A673 (cell line): Measurements from ENCODE around the gene GNAZ. TPM values are rescaled to one million over a fixed set of nuclear protein-coding genes. Genes with fewer than 3 reads are reported as not detected.

Experiments used
- BruUV-seq: library from RNA; stranded (reverse); fragments of 400-500 nt; replicated peaks from 2 replicates; lab custom pipeline; 2021; lab: Mats Ljungman, UMichigan
- CTCF ChIA-PET: fragments of 300-600 bp; sonication (Branson Sonifier 250); formaldehyde crosslinking; loops from one replicate; lab custom pipeline; 2022; ENCODE audit warnings: antibody characterized with exemption; lab: Charles Lee
- POLR2A ChIA-PET: fragments of 300-600 bp; sonication (Branson Sonifier 250); formaldehyde crosslinking; loops from one replicate; lab custom pipeline; 2022; ENCODE audit warnings: antibody characterized with exemption; ENCODE audit not compliant: low non-redundant PET; lab: Charles Lee
- DNase-seq: peaks from one replicate; pipeline ENCODE4 v3.0.0-alpha.2; 2015; ENCODE audit warnings: low spot score
- H3K27ac ChIP-seq: fragments of 200-600 bp; sonication (generic); 2 replicates; pipeline ENCODE4 v1.5.1; 2016; ENCODE audit warnings: mixed run types, low read depth, mild to moderate bottlenecking, mixed read lengths, antibody characterized with exemption, low read length; ENCODE audit not compliant: poor library complexity, severe bottlenecking
- H3K27me3 ChIP-seq: fragments of 200-600 bp; sonication (generic); replicated peaks from 2 replicates; pipeline ENCODE4 v1.6.1; 2017; ENCODE audit warnings: mixed run types, low read depth, mild to moderate bottlenecking, mixed read lengths, antibody characterized with exemption, low read length; ENCODE audit not compliant: insufficient read depth, poor library complexity
- H3K36me3 ChIP-seq: fragments of 200-600 bp; sonication (generic); 2 replicates; pipeline ENCODE4 v1.6.1; 2016; ENCODE audit warnings: mixed run types, mild to moderate bottlenecking, mixed read lengths, antibody characterized with exemption, low read length; ENCODE audit not compliant: insufficient read depth, poor library complexity, severe bottlenecking
- H3K4me1 ChIP-seq: fragments of 200-600 bp; sonication (generic); 2 replicates; pipeline ENCODE4 v1.6.1; 2017; ENCODE audit warnings: mixed run types, mild to moderate bottlenecking, mixed read lengths, antibody characterized with exemption, low read length; ENCODE audit not compliant: insufficient read depth, poor library complexity, severe bottlenecking
- H3K4me3 ChIP-seq: fragments of 200-600 bp; sonication (generic); 2 replicates; pipeline ENCODE4 v1.5.1; 2016; ENCODE audit warnings: low read depth, mixed run types, mild to moderate bottlenecking, mixed read lengths, low read length; ENCODE audit not compliant: poor library complexity, severe bottlenecking
- H3K9me3 ChIP-seq: fragments of 200-600 bp; sonication (generic); 2 replicates; pipeline ENCODE4 v1.6.1; 2016; ENCODE audit warnings: mixed run types, low read depth, mild to moderate bottlenecking, mixed read lengths, antibody characterized with exemption, low read length; ENCODE audit not compliant: poor library complexity, severe bottlenecking
- CTCF ChIP-seq: fragments of 300-800, 200-600 bp; sonication (generic); conservative IDR thresholded peaks from 2 replicates; pipeline ENCODE4 v1.5.1; 2017; ENCODE audit warnings: low read depth, mild to moderate bottlenecking, antibody characterized with exemption, low read length, moderate library complexity, mixed read lengths
- EZH2 ChIP-seq: fragments of 200-600 bp; sonication (generic); IDR thresholded peaks from 2 replicates; pipeline ENCODE4 v1.6.1; 2017; ENCODE audit warnings: borderline replicate concordance, low read depth, mild to moderate bottlenecking, mixed read lengths, antibody characterized with exemption, low read length; ENCODE audit not compliant: poor library complexity, severe bottlenecking
- intact Hi-C: fragments of 100-400 bp; cut with micrococcal nuclease; formaldehyde crosslinking; loops from one replicate; pipeline ENCODE4 v1.10.0; 2022; ENCODE audit not compliant: unreplicated experiment
- total RNA-seq: library from RNA; stranded (reverse); gene quantifications from 2 replicates; pipeline ENCODE4 v1.2.3, GENCODE V29; 2021

The GNAZ gene
- total RNA-seq, 1 experiment from 2014 or later, result 5.1 TPM

DNA sequence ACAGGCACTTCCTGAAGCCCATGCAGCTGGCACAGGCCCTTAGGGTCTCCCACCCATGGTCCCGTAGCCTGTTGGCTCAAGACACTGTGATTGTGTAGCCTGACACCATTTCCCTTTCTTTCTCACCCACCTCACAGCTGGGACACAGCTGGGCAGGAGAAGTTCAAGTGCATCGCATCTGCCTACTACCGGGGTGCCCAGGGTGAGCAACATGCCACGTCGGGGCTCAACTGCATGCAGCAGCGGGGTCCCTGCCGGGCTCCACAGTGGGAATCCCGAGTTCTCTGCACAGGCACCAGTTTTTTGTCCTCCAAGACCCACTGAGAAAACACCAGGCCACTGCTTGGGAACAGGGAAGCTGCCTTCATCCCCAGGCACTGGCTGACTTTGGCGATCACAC, 85.5 kb downstream of the GNAZ start:
- ChIA-PET POLR2A (no interaction called here), CTCF (no interaction called here)
- H3K4me3 ChIP-seq, result no peak overlapping the region
- no peak for DNase-seq
- H3K27ac ChIP-seq, result no peak overlapping the region
- TF ChIP-seq EZH2 (no peak), CTCF (no peak)
- no TSS peak for BruUV-seq
- H3K27me3 ChIP-seq, result no peaks in the 10 kb centered on the region
- no peaks in the 10 kb centered on the region for H3K4me1 ChIP-seq
- no peaks in the 10 kb centered on the region for H3K36me3 ChIP-seq
- H3K9me3 ChIP-seq, result no peaks in the 10 kb centered on the region
- intact Hi-C loops, result no loop called here

DNA sequence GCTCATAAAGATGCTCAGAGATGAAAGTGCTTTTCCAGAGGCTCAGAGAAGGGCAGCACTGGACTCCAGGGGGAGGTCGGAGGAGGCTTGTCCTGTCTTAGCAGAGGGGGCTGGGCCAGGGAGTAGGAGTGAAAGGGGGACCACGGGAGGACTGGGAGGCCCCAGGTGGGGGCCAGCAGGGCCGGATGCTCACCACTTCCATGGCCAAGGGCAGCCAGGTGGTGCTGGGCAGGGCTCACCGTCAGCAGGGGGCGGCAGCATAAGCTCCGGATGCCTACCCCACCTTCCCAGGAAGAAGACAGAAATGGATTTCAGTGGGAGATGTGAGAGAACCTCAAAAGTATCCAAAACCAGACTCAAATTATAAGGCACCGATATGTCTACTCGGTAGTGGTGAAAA, 86.0 kb downstream of the GNAZ start:
- no peak for DNase-seq
- Histone ChIP-seq H3K4me3 (no peak overlapping the region), H3K4me1 (no peaks in the 10 kb centered on the region), H3K9me3 (no peaks in the 10 kb centered on the region), H3K27me3 (no peaks in the 10 kb centered on the region), H3K36me3 (no peaks in the 10 kb centered on the region), H3K27ac (no peak overlapping the region)
- ChIA-PET CTCF (no interaction called here), POLR2A (interaction anchor here (0.6 kb wide), 1 partner anchor 14 kb away, joined by 3 read pairs; no protein-coding TSS in a partner anchor)
- TF ChIP-seq CTCF (no peak), EZH2 (no peak)
- intact Hi-C loops, result no loop called here
- BruUV-seq, result no TSS peak

DNA sequence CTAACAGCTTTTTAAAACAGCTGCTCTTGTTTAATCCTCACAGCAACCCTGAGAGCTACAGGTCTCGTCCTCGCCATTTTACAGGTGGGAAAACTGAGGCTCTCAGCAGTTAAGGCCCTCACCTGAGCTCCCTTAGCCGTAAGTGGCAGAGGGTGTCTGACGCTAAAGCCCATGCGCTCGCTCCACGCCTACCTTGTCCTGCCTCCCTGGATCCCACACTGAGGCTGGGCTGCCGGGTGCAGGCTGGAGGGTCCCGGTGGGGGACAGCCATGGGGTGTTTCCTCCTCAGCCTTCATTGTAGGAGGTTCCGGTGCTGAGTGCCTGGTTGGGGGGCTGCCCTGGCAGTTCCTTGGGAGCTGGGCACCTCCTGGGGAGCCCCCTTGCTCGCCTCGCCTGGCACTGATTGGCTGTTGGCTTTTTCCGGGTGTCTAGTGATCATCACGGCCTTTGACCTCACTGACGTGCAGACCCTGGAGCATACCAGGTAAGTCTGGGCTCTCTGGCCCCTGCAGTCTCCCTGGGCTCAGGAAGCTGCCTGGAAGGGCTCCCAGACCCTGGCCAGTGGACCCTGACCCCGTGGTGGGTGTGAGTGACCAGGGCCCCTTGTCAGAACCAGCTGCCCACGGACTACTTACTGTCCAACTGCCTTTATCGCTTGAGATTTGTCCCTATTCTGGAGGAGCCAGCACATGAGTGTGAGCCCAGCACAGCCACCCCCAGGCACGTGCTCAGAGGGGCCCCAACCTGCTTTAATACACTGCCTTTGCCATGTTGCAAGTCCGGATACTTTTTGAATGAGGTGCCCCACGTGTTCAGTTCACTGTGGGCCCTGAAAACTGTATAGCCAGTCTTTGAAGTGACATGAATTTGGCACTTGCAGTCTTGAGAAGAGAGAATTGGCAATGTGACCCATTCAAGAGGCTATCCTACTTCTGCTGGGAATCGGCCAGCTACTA, 87.5 kb downstream of the GNAZ start:
- POLR2A ChIA-PET, result interaction anchor here (0.6 kb wide), 1 partner anchor 186 kb away, joined by 4 read pairs; no protein-coding TSS in a partner anchor
- no peak for TF ChIP-seq CTCF
- TF ChIP-seq EZH2, result no peak
- Histone ChIP-seq H3K9me3 (no peaks in the 10 kb centered on the region), H3K4me1 (no peaks in the 10 kb centered on the region), H3K36me3 (no peaks in the 10 kb centered on the region), H3K27ac (no peak overlapping the region), H3K27me3 (no peaks in the 10 kb centered on the region), H3K4me3 (no peak overlapping the region)
- no TSS peak for BruUV-seq
- CTCF ChIA-PET, result no interaction called here
- intact Hi-C loops, result no loop called here
- no peak for DNase-seq
